Brain microvascular endothelial cell (primary cell): ENCODE measurements around the gene NFIC.
A peak's percentile ranks its signal among the peaks of the same experiment; 100 is the strongest.
"Not testable (repeated sequence)": the region's sequence is repeated elsewhere in the genome, so short reads cannot be mapped to it uniquely, and the experiment has no call there.

Experiments used
- DNase-seq: peaks from one replicate; pipeline ENCODE4 v3.0.0-alpha.2; 2020
- H3K27ac ChIP-seq: fragments of 250-450 bp; sonication (Bioruptor Pico); 2 replicates; pipeline ENCODE4 v1.5.1; 2020; ENCODE audit warnings: mild to moderate bottlenecking, moderate library complexity
- H3K27me3 ChIP-seq: fragments of 250-450 bp; sonication (Bioruptor Pico); replicated peaks from 2 replicates; pipeline ENCODE4 v1.5.1; 2020; ENCODE audit warnings: mild to moderate bottlenecking
- H3K36me3 ChIP-seq: fragments of 250-450 bp; sonication (Bioruptor Pico); replicated peaks from 2 replicates; pipeline ENCODE4 v1.5.1; 2020; ENCODE audit warnings: mild to moderate bottlenecking
- H3K4me3 ChIP-seq: 2 replicates; pipeline ENCODE4 v1.5.1; 2011; ENCODE audit warnings: low read depth, mild to moderate bottlenecking, control low read depth, low read length, moderate library complexity
- in situ Hi-C: cut with HindIII; loops from 2 replicates; pipeline ENCODE4 v1.10.0; 2017; ENCODE audit warnings: low sequenced_read_pairs, low pct_ligation_motif_present
- TF ChIP-seq, protein P1 (sequence below): IDR thresholded peaks from 2 replicates; pipeline ENCODE4 v1.5.1; 2011; ENCODE audit warnings: low read depth, mild to moderate bottlenecking, moderate library complexity, low read length, control low read depth, inconsistent platforms; ENCODE audit errors: missing control alignments

The NFIC gene

GRCh38 chr19:3441089-3441985, 75.0 kb downstream of the NFIC start:
- in situ Hi-C loops, result no loop called here

DNA sequence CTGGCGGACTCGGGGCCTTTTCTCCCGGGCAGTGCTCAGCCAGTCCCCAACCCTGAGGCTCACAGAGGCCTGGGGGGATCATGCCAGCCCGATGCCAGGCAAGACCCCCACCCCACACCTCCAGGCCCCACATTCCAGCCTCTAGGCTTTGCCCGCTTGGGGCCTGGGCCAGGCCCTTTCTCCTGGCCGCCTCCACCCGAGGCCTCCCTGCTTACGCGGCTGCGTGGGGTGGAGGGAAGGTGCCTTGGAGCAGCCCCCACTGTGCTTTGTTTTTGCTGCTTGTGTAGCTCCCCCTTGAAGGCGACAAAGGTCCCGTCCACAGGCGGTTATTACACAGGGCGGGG, 75.6 kb downstream of the NFIC start:
- Histone ChIP-seq H3K27ac (no peak overlapping the region), H3K4me3 (no peak overlapping the region), H3K27me3 (no peaks in the 10 kb centered on the region), H3K36me3 (peaks cover 33% of the 10 kb centered on the region)
- DNase-seq, result no peak
- TF ChIP-seq, protein P1, sequence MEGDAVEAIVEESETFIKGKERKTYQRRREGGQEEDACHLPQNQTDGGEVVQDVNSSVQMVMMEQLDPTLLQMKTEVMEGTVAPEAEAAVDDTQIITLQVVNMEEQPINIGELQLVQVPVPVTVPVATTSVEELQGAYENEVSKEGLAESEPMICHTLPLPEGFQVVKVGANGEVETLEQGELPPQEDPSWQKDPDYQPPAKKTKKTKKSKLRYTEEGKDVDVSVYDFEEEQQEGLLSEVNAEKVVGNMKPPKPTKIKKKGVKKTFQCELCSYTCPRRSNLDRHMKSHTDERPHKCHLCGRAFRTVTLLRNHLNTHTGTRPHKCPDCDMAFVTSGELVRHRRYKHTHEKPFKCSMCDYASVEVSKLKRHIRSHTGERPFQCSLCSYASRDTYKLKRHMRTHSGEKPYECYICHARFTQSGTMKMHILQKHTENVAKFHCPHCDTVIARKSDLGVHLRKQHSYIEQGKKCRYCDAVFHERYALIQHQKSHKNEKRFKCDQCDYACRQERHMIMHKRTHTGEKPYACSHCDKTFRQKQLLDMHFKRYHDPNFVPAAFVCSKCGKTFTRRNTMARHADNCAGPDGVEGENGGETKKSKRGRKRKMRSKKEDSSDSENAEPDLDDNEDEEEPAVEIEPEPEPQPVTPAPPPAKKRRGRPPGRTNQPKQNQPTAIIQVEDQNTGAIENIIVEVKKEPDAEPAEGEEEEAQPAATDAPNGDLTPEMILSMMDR, result no peak
- in situ Hi-C loops, result no loop called here

More at GRCh38 chr19:3441089-3441985, 75.0 kb downstream of the NFIC start:
- no peak overlapping the region for H3K4me3 ChIP-seq
- TF ChIP-seq, protein P1, result no peak
- DNase-seq, result no peak
- H3K27ac ChIP-seq, result no peak overlapping the region
- no peaks in the 10 kb centered on the region for H3K27me3 ChIP-seq
- peaks cover 31% of the 10 kb centered on the region for H3K36me3 ChIP-seq

DNA sequence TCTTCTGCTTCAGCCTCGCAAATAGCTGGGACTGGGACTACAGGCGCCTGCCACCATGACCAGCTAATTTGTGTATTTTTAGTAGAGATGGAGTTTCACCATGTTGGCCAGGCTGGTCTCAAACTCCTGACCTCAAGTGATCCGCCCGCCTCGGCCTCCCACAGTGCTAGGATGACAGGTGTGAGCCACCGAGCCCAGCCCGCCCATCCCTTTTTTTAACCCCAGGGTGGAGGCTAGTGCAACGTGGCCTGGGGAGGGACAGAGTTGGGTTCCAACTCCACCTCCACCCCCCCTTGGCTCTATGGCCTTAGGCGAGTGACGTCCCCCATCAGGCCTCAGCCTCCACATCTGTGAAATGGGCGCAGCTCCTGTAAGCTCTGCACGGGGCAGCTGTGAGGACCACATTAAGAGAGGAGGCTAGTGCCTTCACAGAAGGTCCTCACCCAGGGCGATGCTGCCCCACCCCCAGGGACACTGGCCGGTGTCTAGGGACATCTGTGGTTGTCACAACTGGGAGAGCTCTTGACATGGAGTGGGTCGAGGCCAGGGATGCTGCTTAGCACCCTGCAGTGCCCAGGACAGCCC, 76.2 kb downstream of the NFIC start:
- TF ChIP-seq, protein P1, result no peak
- H3K36me3 ChIP-seq, result peaks cover 33% of the 10 kb centered on the region
- in situ Hi-C loops, result no loop called here
- no peak overlapping the region for H3K27ac ChIP-seq
- no peak for DNase-seq
- no peak overlapping the region for H3K4me3 ChIP-seq
- H3K27me3 ChIP-seq, result no peaks in the 10 kb centered on the region

DNA sequence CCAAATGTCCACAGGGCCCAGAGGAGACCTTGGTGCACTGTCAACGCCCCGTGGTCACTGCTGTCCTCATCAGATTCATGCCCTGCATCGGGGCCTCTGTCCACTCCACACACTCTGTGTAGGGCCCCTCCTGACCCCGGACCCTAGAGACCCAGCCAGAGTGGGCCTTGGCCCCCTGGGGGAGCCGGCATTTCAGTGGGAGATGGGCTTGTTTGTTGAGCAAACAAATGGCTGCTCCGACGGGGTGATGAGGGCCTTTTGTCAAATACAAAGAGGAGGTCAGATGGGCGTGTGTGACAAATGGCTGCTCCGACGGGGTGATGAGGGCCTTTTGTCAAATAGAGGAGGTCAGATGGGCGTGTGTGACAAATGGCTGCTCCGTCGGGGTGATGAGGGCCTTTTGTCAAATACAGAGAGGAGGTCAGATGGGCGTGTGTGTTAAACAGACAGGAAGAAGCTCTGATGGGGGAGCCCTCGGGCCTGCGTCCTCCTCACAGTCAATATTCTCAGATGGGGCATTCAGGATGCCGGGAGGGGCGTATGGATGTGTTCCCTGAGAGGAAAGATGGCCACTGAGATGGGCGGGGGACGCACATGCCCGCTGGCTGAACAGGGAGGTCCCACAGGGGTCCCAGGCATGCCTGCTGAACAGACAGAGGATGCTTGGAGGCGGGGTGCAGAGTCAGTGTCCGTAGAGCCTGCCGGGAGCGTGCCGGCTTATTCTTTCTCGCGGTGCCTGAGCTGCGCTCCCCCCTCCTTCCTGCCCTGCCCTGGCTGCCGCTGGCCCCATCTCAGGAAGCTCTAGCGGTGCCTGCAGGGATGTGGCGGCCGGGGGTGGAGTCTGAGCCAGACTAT, 77.7 kb downstream of the NFIC start:
- TF ChIP-seq, protein P1, result peak; percentile 7
- peak; percentile 60 for DNase-seq
- Histone ChIP-seq H3K27me3 (no peaks in the 10 kb centered on the region), H3K36me3 (peaks cover 32% of the 10 kb centered on the region), H3K27ac (no peak overlapping the region), H3K4me3 (no peak overlapping the region)
- in situ Hi-C loops, result no loop called here

- DNase-seq, result no peak
- in situ Hi-C loops, result no loop called here
- Histone ChIP-seq H3K27ac (no peak overlapping the region), H3K36me3 (peaks cover 36% of the 10 kb centered on the region), H3K4me3 (no peak overlapping the region), H3K27me3 (no peaks in the 10 kb centered on the region)
- TF ChIP-seq, protein P1, result no peak
These were observed 78.4 kb downstream of the NFIC start for GRCh38 chr19:3444695-3445234.

GRCh38 chr19:3446657-3447056, 80.3 kb downstream of the NFIC start:
- peaks cover 43% of the 10 kb centered on the region for H3K36me3 ChIP-seq
- H3K27ac ChIP-seq, H3K27me3 ChIP-seq, DNase-seq, in situ Hi-C loops, H3K4me3 ChIP-seq: not testable (repeated sequence)
